ENCODE measurements around the gene PIP4P1. TPM values are rescaled to one million over a fixed set of nuclear protein-coding genes. Genes with fewer than 3 reads are reported as not detected.

Gene PIP4P1
- total and polyA plus RNA-seq, 2 of the 13 experiments (the other 11 are each of a cell fraction or from before 2014, with no cell fraction given): 33.4 to 47.0 TPM

DNA sequence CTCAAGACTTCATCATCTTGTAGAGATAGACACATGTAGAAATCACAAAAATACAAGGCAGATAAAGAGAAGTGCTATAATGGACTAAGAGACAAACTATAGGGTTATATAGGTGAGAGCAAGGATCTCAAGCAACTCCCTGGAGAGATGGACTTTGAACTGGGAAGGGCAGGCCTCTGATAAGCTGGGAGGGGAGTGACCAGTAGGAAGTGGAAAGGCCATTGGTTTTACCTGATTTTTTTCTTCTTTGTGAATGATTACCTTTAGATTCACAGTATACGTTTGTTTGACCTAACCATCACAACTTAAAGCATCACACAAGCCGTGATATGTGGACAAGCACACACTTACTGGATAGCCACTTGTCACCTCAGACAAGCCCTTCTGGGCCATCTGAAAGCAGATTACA, 42.7 kb downstream of the PIP4P1 start (continued):
- TF ChIP-seq CREB3 (CRISPR knock-in tag; IDR thresholded peaks at IDR 0.05) (no peak), TSC22D2 (CRISPR knock-in tag; IDR thresholded peaks at IDR 0.05; ENCODE audit: borderline replicate concordance) (no peak), GABPB1 (CRISPR knock-in tag; IDR thresholded peaks at IDR 0.05) (0 out of 2 replicates have a peak, but pooled peaks have one; percentile 18), MEIS1 (CRISPR knock-in tag; IDR thresholded peaks at IDR 0.05; ENCODE audit: borderline replicate concordance) (no peak), ELF1 (CRISPR knock-in tag; IDR thresholded peaks at IDR 0.05) (no peak), ETS1 (CRISPR knock-in tag; IDR thresholded peaks at IDR 0.05) (no peak), PLRG1 (conservative IDR thresholded peaks at IDR 0.05) (no peak), MED1 (CRISPR knock-in tag; IDR thresholded peaks at IDR 0.05) (0 out of 2 replicates have a peak, but pooled peaks have one; percentile 26), ZNF430 (CRISPR knock-in tag; IDR thresholded peaks at IDR 0.05) (no peak), ZBTB37 (CRISPR knock-in tag; IDR thresholded peaks at IDR 0.05) (no peak), PHF20 (CRISPR knock-in tag; IDR thresholded peaks at IDR 0.05) (no peak), ZNF616 (CRISPR knock-in tag; IDR thresholded peaks at IDR 0.05; ENCODE audit: low read depth) (no peak), TEAD3 (CRISPR knock-in tag; optimal IDR thresholded peaks at IDR 0.05; ENCODE audit: borderline replicate concordance) (peak; percentile 54), ZNF644 (CRISPR knock-in tag; IDR thresholded peaks at IDR 0.05; ENCODE audit: low read depth) (peak; percentile 70; the same call in 1 of the 2 replicates), ZNF619 (CRISPR knock-in tag; IDR thresholded peaks at IDR 0.05) (no peak), TBX3 (IDR thresholded peaks at IDR 0.05; ENCODE audit: borderline replicate concordance) (no peak), LCORL (IDR thresholded peaks at IDR 0.05) (no peak), LCORL (CRISPR knock-in tag; IDR thresholded peaks at IDR 0.05) (0 out of 2 replicates have a peak, but pooled peaks have one; percentile 17), NAIF1 (CRISPR knock-in tag; IDR thresholded peaks at IDR 0.05; ENCODE audit: borderline replicate concordance) (no peak)
- TF ChIP-seq, protein P1, sequence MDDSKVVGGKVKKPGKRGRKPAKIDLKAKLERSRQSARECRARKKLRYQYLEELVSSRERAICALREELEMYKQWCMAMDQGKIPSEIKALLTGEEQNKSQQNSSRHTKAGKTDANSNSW (CRISPR knock-in tag; IDR thresholded peaks at IDR 0.05; ENCODE audit: borderline replicate concordance): no peak
- TF ChIP-seq, protein P2, sequence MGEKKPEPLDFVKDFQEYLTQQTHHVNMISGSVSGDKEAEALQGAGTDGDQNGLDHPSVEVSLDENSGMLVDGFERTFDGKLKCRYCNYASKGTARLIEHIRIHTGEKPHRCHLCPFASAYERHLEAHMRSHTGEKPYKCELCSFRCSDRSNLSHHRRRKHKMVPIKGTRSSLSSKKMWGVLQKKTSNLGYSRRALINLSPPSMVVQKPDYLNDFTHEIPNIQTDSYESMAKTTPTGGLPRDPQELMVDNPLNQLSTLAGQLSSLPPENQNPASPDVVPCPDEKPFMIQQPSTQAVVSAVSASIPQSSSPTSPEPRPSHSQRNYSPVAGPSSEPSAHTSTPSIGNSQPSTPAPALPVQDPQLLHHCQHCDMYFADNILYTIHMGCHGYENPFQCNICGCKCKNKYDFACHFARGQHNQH (CRISPR knock-in tag; IDR thresholded peaks at IDR 0.05): no peak
- TF ChIP-seq, protein P3, sequence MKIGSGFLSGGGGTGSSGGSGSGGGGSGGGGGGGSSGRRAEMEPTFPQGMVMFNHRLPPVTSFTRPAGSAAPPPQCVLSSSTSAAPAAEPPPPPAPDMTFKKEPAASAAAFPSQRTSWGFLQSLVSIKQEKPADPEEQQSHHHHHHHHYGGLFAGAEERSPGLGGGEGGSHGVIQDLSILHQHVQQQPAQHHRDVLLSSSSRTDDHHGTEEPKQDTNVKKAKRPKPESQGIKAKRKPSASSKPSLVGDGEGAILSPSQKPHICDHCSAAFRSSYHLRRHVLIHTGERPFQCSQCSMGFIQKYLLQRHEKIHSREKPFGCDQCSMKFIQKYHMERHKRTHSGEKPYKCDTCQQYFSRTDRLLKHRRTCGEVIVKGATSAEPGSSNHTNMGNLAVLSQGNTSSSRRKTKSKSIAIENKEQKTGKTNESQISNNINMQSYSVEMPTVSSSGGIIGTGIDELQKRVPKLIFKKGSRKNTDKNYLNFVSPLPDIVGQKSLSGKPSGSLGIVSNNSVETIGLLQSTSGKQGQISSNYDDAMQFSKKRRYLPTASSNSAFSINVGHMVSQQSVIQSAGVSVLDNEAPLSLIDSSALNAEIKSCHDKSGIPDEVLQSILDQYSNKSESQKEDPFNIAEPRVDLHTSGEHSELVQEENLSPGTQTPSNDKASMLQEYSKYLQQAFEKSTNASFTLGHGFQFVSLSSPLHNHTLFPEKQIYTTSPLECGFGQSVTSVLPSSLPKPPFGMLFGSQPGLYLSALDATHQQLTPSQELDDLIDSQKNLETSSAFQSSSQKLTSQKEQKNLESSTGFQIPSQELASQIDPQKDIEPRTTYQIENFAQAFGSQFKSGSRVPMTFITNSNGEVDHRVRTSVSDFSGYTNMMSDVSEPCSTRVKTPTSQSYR (CRISPR knock-in tag; IDR thresholded peaks at IDR 0.05; ENCODE audit: borderline replicate concordance): no peak
- TF ChIP-seq, protein P4, sequence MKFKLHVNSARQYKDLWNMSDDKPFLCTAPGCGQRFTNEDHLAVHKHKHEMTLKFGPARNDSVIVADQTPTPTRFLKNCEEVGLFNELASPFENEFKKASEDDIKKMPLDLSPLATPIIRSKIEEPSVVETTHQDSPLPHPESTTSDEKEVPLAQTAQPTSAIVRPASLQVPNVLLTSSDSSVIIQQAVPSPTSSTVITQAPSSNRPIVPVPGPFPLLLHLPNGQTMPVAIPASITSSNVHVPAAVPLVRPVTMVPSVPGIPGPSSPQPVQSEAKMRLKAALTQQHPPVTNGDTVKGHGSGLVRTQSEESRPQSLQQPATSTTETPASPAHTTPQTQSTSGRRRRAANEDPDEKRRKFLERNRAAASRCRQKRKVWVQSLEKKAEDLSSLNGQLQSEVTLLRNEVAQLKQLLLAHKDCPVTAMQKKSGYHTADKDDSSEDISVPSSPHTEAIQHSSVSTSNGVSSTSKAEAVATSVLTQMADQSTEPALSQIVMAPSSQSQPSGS (CRISPR knock-in tag; IDR thresholded peaks at IDR 0.05): 0 out of 2 replicates have a peak, but pooled peaks have one; percentile 25
